ENCODE results near the gene KCNQ1OT1.

The KCNQ1OT1 gene

GRCh38 chr11:2584812-2585565, 114.8 kb downstream of the KCNQ1OT1 start:
- FAIRE-seq (no peak), DNase-seq (ENCODE audit: low spot score) (no peak)

- FAIRE-seq: no peak
Measured at GRCh38 chr11:2584434-2584811, 115.4 kb downstream of the KCNQ1OT1 start.

DNA sequence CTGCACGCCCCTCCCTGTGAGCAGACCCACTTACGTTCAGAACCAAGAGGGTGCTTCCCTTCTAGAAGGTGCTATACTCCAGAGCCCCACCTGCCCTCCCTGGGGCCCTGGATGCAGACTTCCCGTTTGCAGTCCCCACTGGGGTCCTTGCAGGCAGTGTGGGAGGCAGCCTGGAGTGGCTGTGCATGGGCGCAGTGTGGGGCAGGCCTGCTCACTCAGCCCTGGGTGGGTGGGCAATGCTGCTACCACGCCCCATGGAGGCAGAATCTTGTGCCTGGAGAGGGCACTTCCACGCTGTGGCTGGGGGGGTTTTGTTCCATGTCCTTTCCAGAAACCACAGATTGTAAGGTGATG, 116.2 kb downstream of the KCNQ1OT1 start:
- FAIRE-seq: no peak
- DNase-seq (ENCODE audit: low spot score): no peak

More at GRCh38 chr11:2584434-2584811, 115.4 kb downstream of the KCNQ1OT1 start:
- no peak for DNase-seq (ENCODE audit: low spot score)

GRCh38 chr11:2582946-2583604, 116.7 kb downstream of the KCNQ1OT1 start:
- FAIRE-seq: no peak
- DNase-seq (ENCODE audit: low spot score): no peak

GRCh38 chr11:2582351-2582945, 117.3 kb downstream of the KCNQ1OT1 start:
- FAIRE-seq (no peak), DNase-seq (ENCODE audit: low spot score) (no peak)

- no peak for DNase-seq (ENCODE audit: low spot score)
- FAIRE-seq: no peak
Measured at GRCh38 chr11:2581931-2582350, 117.9 kb downstream of the KCNQ1OT1 start.

- FAIRE-seq (no peak), DNase-seq (ENCODE audit: low spot score) (no peak)
Measured at GRCh38 chr11:2581151-2581930, 118.5 kb downstream of the KCNQ1OT1 start.

DNA sequence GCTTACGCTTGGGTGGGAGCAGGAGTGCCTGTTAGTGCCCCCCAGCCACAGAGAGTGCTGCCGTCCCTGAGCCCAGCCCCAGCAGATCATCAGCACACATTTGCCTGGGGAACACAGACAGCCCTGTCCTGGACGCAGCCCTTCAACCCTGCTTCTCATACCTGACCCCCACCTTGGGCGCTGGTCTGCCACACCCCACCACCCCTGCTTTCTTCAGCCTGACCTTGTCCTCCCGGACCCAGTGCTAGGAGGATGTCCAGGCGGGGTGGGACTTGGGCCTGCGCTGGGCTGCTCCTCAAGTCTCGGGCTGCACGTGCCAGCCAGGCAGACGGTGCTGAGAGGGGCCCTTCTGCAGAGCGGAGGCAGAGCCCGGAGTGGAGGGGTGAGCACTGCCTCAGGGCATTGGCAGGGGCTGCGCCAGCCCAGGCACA, 119.2 kb downstream of the KCNQ1OT1 start:
- no peak for FAIRE-seq
- DNase-seq (ENCODE audit: low spot score): no peak

DNA sequence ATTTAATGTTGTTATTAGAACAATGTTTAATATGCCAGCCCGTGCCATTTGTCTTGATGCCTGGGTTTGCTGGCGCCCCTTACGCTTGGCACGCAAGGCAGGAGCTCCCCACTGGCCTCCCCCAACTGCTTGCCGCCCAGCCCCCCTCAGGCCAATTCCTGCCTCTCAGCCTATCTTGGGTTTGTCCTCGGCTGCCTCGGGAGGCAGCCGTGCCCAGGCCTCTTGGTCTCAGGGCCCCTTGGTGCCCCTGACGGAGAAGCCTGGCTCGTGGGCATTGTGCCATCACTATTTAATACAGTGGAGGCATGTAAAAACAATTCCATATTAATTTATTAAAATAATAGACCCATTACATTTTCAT, 119.8 kb downstream of the KCNQ1OT1 start:
- FAIRE-seq (no peak), DNase-seq (ENCODE audit: low spot score) (no peak)

DNA sequence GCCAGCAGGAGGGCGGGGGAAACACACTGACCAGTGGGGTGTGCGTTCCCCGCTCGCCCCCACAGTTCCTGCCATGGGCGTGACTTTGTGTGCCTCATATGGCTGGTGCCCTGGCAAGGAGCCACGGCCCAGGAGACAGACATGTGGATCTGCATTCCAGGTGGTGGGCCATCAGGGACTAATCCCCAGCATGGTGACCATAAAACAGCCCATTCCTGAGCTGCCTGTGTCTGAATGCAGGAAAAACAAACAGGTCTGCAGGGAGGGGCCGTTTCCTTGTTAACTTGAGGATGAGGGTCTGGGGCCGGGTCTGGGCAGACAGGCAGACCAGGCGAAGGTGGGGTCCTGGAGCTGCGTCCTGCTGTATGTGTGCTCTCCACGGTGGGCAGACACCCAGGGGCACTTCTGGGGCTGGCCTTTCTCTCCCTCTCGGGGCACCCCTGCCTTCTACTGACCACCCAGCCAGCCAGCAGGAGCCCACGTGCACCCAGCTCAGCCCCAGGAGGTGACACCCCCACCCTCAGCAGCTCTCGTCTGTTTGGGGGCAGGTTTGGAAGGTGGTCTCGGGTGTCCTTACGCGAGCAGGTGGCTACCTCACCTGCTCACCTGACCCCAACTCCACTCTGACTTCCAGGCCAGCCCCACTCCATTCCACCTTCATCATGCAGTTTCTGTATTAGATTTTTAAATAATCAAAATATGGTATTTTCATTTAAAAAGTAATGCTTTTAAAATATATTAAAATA, 120.3 kb downstream of the KCNQ1OT1 start:
- no peak for FAIRE-seq
- DNase-seq (ENCODE audit: low spot score): no peak

DNA sequence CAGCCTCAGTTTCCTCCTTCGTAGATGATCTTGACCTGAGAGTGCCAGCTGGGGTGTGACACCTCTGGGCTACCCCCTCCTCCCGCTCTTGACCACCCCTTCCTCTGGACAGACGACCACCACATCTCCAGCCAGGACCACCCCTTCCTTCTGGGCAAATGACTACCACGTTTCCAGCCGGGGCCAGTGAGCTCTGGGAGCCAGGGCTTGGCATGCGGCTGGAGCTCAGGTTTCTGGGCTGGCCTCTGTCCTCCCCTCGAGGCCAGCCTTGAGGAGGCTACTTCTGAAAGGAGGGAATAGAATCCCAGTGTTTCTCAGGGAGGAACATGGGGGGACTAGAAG, 120.9 kb downstream of the KCNQ1OT1 start:
- DNase-seq (ENCODE audit: low spot score) (no peak), FAIRE-seq (no peak)

- DNase-seq (ENCODE audit: low spot score) (no peak), FAIRE-seq (no peak)
Measured at GRCh38 chr11:2577991-2578928, 121.5 kb downstream of the KCNQ1OT1 start.

DNA sequence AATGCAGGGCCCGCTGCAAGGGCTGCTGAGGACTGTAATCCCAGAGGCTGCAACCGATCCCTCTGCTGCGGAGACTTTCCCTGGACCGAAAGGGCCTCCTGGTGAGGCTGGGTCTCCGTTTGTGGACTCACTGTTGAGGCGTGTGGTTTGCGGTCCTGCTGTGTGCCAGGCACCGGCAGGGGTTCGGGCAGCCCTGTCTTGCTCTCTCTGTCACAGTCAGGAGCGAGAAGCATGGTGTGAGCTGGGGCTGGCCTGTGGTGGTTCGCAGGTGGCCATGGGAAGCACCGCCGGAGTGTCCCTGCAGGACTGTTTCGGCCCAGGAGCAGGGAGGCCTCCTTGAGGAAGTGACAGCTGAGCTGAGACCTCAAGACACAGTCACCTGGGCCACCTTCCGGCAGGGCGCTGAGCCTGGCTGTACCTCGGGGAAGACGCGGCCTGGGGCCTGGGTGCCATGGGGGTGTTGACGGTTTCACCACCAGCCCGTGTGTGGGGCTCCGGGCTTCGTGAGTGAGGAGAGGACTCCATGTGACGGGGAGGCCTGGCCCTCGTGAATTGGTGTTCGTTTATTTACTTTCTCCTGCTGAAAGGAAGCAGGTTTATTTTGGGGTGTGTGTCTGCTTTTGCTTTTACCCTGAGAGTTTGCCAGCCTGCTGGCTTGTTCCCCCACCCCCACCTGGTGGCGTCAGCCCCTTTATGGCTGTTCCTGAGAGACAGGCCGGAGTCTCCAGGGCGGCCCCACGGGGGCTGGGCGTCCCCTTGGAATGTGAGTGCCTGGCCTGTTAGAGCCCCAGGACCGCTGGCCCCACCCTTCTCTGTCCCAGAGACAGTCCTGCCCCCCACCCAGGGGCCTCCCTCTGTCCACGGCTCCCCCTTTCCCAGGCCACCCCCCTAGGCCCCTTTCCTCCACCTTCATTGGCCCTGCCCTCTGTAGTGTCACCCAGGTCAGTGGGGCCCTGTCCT, 122.5 kb downstream of the KCNQ1OT1 start:
- no peak for DNase-seq (ENCODE audit: low spot score)
- no peak for FAIRE-seq

GRCh38 chr11:2576549-2576948, 123.2 kb downstream of the KCNQ1OT1 start:
- FAIRE-seq (no peak), DNase-seq (ENCODE audit: low spot score) (no peak)

DNA sequence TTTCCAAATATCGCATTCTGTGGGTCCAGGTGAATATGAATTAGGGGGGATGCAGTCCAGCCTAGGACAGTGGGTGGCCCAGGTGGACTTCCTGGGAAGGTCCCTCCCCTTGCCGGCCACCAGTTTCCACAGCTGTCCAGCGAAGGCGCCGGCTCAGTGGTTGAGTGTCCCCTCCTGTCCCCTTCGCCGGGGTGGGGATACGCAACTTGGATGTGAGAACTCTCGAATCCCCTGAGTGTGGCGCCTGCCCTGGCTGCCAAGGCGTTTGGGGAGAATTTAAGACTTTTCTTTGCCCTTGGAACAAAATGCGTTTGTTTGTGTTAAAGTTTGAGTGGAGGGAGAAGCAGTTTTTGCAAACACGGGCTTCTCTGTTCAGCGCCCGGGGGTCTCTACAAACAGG, 123.7 kb downstream of the KCNQ1OT1 start:
- no peak for FAIRE-seq
- DNase-seq (ENCODE audit: low spot score): no peak

DNA sequence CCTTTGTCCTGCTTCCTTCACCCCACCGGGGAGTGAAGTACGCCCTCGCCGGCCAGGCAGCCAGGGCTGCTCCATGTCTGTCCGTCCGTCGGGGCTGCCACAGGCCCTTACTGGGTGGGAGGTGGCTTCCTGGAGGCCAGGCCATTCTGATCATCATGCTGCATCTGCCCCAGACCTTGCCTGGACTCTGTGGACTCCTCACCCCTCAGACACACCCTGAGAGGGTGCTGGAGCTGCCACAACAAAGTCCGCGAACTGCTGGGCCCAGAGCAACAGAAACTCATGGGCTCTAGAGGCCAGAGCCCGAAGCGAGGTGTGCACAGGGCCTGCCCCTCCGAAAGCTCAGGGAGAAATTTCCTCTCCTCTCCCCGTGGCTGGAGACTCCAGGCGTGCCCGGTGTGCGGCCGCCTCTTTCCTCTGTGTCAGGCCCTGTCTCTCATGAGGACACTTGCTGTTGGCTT, 124.2 kb downstream of the KCNQ1OT1 start:
- DNase-seq (ENCODE audit: low spot score): no peak
- FAIRE-seq: no peak

DNA sequence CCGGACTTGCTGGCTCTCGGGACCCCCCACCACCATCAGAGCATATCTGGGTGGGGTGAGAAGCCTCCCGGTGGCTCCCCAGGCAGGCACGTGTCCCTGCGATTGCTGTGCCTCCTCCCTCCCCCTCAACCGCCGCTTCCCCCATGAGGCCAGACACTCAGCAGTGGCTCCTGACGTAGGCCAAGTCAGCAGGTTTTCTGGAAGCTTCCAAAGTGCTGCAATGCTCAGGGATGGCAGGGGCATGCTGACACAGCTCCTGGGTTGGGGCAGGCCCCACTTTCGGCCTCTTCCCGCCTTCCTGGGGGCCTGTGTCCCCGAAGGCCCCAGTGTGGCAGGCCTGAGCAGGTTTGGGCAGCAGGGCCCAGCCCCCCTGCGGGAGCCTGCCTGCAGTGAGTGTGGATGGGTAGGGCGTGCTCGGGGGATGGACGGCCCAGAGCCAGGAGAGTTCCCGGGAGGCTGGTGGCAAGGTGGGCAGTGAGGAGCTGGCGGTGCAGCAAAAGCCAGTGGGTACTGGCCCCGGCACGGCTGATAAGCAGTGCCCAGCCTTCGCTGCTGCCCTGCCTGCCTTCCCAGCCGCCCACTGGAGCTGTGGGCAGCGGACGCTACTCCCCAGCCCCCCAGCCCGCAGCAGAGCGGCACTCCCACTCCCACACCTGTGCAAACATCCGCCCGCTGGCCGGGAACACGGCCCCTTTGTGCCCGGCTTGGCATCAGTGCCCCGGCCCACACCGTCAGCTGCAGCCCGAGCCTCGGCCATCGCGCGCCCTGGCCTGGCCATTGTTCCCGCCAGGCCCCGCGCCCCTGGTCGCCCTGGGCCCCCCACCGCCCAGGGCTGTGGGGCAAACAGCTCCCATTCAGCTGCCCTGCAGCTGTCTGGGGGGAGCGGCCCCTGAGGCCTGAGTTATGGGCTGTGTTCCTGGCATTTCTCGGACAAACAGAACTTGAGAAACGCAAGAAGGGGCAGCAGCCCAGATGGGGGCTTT, 125.0 kb downstream of the KCNQ1OT1 start:
- no peak for DNase-seq (ENCODE audit: low spot score)

DNA sequence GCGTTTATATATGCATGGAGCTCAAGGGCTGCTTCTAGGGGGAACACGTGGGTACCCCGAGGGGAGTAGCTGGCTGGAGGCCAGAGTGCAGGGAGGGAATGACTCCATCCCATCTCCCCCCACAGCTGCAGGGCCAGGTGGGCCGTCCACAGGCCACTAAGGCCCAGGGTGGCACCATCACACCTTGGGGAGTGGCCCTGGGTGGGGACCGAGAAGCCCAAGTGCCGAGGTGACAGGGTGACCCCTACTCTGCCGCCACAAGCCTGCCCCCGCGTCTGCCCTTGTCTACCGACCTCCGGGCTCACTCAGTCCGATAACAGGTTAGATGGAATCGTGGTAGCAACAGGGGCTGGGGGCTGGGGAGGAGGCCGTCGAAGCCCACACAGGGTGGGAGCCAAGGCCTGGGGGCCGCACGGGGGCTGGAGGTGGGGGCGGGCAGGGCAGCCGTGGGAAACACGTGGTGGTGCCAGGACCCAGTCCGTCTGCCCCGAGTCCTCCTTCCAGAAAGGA, 125.7 kb downstream of the KCNQ1OT1 start:
- no peak for DNase-seq (ENCODE audit: low spot score)

More for the DNA sequence above, 125.0 kb downstream of the KCNQ1OT1 start:
- FAIRE-seq: no peak

More for the DNA sequence above, 125.7 kb downstream of the KCNQ1OT1 start:
- no peak for FAIRE-seq
